Right lobe of liver (tissue), 4 donors: ENCODE data around the gene BCAP31.

Experiments used
- POLR2A ChIP-seq: fragments of 450-650 bp; IDR thresholded peaks from one replicate; pipeline ENCODE4 v1.6.1; 2017; ENCODE audit warnings: antibody characterized with exemption, mild to moderate bottlenecking
- TF ChIP-seq, protein P1 (sequence below), 4 donors: fragments of 200-600 bp in 3 of 4; fragments of 450-650 bp in 1 of 4; IDR thresholded peaks; one replicate each; pipeline versions ENCODE4 v1.5.1 to v1.8.0; 2016 to 2022; ENCODE audit warnings: antibody characterized with exemption in 4 of 4, mild to moderate bottlenecking in 2 of 4
- donor health status: DM: no; HTN: no; CAD: no.
- donor health status: DM: no; HTN: no; CAD: no.
- donor health status: DM: no; HTN: yes; CAD: no.

DNA sequence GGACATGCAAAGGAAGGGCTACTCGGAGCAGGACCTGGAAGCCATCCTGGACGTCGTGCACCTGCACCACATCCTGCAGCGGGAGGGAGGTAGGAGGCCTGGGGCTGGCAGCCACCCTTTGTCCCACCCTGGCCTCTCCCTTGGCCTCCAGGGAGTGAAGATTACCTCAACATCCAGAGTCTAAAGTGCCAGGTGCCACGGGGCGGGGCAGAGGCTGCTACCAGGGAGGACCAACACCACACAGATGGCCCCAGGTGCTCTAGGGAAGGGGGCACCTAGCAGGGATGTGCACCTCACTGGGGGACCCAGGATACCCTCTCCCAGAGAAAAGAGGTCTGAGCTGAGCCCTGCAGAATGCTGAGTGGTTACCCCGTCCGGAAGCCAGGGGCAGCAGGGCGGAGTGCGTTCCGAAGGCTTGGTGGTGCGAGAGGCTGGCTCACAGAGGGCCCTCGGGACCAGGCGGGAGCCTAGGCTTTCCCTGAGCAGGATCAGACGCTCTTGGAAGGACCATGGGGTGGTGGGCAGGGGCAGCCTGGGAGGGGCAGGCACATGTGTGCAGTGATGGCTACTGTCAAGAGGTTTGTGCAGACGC lies 16.5 kb upstream of the BCAP31 start:
- TF ChIP-seq, protein P1, sequence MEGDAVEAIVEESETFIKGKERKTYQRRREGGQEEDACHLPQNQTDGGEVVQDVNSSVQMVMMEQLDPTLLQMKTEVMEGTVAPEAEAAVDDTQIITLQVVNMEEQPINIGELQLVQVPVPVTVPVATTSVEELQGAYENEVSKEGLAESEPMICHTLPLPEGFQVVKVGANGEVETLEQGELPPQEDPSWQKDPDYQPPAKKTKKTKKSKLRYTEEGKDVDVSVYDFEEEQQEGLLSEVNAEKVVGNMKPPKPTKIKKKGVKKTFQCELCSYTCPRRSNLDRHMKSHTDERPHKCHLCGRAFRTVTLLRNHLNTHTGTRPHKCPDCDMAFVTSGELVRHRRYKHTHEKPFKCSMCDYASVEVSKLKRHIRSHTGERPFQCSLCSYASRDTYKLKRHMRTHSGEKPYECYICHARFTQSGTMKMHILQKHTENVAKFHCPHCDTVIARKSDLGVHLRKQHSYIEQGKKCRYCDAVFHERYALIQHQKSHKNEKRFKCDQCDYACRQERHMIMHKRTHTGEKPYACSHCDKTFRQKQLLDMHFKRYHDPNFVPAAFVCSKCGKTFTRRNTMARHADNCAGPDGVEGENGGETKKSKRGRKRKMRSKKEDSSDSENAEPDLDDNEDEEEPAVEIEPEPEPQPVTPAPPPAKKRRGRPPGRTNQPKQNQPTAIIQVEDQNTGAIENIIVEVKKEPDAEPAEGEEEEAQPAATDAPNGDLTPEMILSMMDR (IDR thresholded peaks at IDR 0.05), result no peak
- no peak for TF ChIP-seq POLR2A
